ENCODE results near the gene TSPAN19. TPM values are rescaled to one million over a fixed set of nuclear protein-coding genes. Genes with fewer than 3 reads are reported as not detected.

The TSPAN19 gene
- polyA plus RNA-seq, 1 experiment, result not detected

GRCh38 chr12:85041395-85041794 is 5.3 kb upstream of the TSPAN19 start:
- CTCF ChIA-PET, result no interaction called here
- no peaks in the 10 kb centered on the region for H3K27me3 ChIP-seq (ENCODE audit: control insufficient read depth, insufficient read depth, low read length)
- DNase-seq (ENCODE audit: low read depth), result no peak
- no peak overlapping the region for H3K4me3 ChIP-seq (ENCODE audit: low read depth, low read length)
- TF ChIP-seq CTCF (IDR thresholded peaks at IDR 0.05; ENCODE audit: insufficient read depth, low read depth, low read length), result no peak
- H3K36me3 ChIP-seq (ENCODE audit: control insufficient read depth, insufficient read depth, low read length), result no peaks in the 10 kb centered on the region
- POLR2A ChIA-PET, result no interaction called here

- ChIA-PET POLR2A (no interaction called here), CTCF (interaction anchor here (0.6 to 1.6 kb wide), 4 partner anchors 20 to 162 kb away, joined by 3 to 6 read pairs (median 4); no protein-coding TSS in a partner anchor)
- H3K4me3 ChIP-seq (ENCODE audit: low read depth, low read length), result peak overlapping the region; percentile 64
- TF ChIP-seq CTCF (IDR thresholded peaks at IDR 0.05; ENCODE audit: insufficient read depth, low read depth, low read length), result no peak
- H3K36me3 ChIP-seq (ENCODE audit: control insufficient read depth, insufficient read depth, low read length), result no peaks in the 10 kb centered on the region
- DNase-seq (ENCODE audit: low read depth), result no peak
- H3K27me3 ChIP-seq (ENCODE audit: control insufficient read depth, insufficient read depth, low read length), result no peaks in the 10 kb centered on the region
Measured at GRCh38 chr12:85036733-85037132, 656 bp upstream of the TSPAN19 start.

- no peaks in the 10 kb centered on the region for H3K27me3 ChIP-seq (ENCODE audit: control insufficient read depth, insufficient read depth, low read length)
- peak; percentile 27; the same call in 1 of the 2 replicates for TF ChIP-seq CTCF (IDR thresholded peaks at IDR 0.05; ENCODE audit: insufficient read depth, low read depth, low read length)
- no peaks in the 10 kb centered on the region for H3K36me3 ChIP-seq (ENCODE audit: control insufficient read depth, insufficient read depth, low read length)
- ChIA-PET CTCF (interaction anchor here (0.8 to 10.4 kb wide), 16 partner anchors 9 to 156 kb away, joined by 3 to 152 read pairs (median 4); partner anchors contain the start of gene SLC6A15), POLR2A (no interaction called here)
- no peak for DNase-seq (ENCODE audit: low read depth)
- no peak overlapping the region for H3K4me3 ChIP-seq (ENCODE audit: low read depth, low read length)
Measured at GRCh38 chr12:85029456-85029855, 6.6 kb downstream of the TSPAN19 start.

GRCh38 chr12:85018098-85018497 is 18.0 kb downstream of the TSPAN19 start:
- no peak for TF ChIP-seq CTCF (IDR thresholded peaks at IDR 0.05; ENCODE audit: insufficient read depth, low read depth, low read length)
- Histone ChIP-seq H3K27me3 (ENCODE audit: control insufficient read depth, insufficient read depth, low read length) (no peaks in the 10 kb centered on the region), H3K36me3 (ENCODE audit: control insufficient read depth, insufficient read depth, low read length) (no peaks in the 10 kb centered on the region), H3K4me3 (ENCODE audit: low read depth, low read length) (no peak overlapping the region)
- POLR2A ChIA-PET, result no interaction called here
- DNase-seq (ENCODE audit: low read depth), result no peak
- CTCF ChIA-PET, result interaction anchor here (1.8 kb wide), 1 partner anchor 11 kb away, joined by 10 read pairs; no protein-coding TSS in a partner anchor

- H3K36me3 ChIP-seq (ENCODE audit: control insufficient read depth, insufficient read depth, low read length), result no peaks in the 10 kb centered on the region
- ChIA-PET POLR2A (no interaction called here), CTCF (interaction anchor here (1.8 kb wide), 1 partner anchor 11 kb away, joined by 10 read pairs; no protein-coding TSS in a partner anchor)
- DNase-seq (ENCODE audit: low read depth), result no peak
- no peak for TF ChIP-seq CTCF (IDR thresholded peaks at IDR 0.05; ENCODE audit: insufficient read depth, low read depth, low read length)
- H3K27me3 ChIP-seq (ENCODE audit: control insufficient read depth, insufficient read depth, low read length), result no peaks in the 10 kb centered on the region
- no peak overlapping the region for H3K4me3 ChIP-seq (ENCODE audit: low read depth, low read length)
Measured at GRCh38 chr12:85017618-85018017, 18.5 kb downstream of the TSPAN19 start.
